IMR-90 (cell line): Measurements from ENCODE around the gene PRKAG3. TPM values are rescaled to one million over a fixed set of nuclear protein-coding genes. Genes with fewer than 3 reads are reported as not detected.

Experiments
- ATAC-seq: fragments of 200-7000 bp; cut with Tn5 transposase; 2 replicates; pipeline ENCODE4 v1.9.1; 2020; ENCODE audit warnings: low read depth, mild to moderate bottlenecking, moderate library complexity
- BruUV-seq: library from RNA; stranded (reverse); fragments of 400-500 nt; replicated peaks from 2 replicates; lab custom pipeline; 2021; lab: Mats Ljungman, UMichigan
- CTCF ChIA-PET: fragments of 300-600 bp; formaldehyde crosslinking; extraction: SDS; loops from one replicate; lab custom pipeline; 2021; ENCODE audit warnings: antibody characterized with exemption; lab: Yijun Ruan, JAX
- POLR2A ChIA-PET: fragments of 300-600 bp; sonication (Branson Sonifier 250); formaldehyde crosslinking; loops from one replicate; lab custom pipeline; 2022; ENCODE audit warnings: antibody characterized with exemption; ENCODE audit not compliant: unreplicated experiment; lab: Charles Lee
- DNase-seq: peaks from one replicate; pipeline ENCODE4 v3.0.0; 2013
- H2AFZ ChIP-seq: replicated peaks from 2 replicates; pipeline ENCODE3; 2013; ENCODE audit warnings: low read length, mild to moderate bottlenecking; ENCODE audit not compliant: poor library complexity
- H2AK5ac ChIP-seq: 2 replicates; pipeline ENCODE4 v1.6.1; 2013; ENCODE audit warnings: low read depth, low read length, inconsistent platforms
- H2AK9ac ChIP-seq: replicated peaks from 2 replicates; pipeline ENCODE3; 2013; ENCODE audit warnings: mild to moderate bottlenecking, low read depth, low read length, moderate library complexity; ENCODE audit not compliant: poor library complexity
- H2BK120ac ChIP-seq: 2 replicates; pipeline ENCODE4 v1.6.1; 2013; ENCODE audit warnings: low read depth, low read length, inconsistent platforms
- H2BK15ac ChIP-seq: 3 replicates; pipeline ENCODE4 v1.6.1; 2013; ENCODE audit warnings: low read depth, low read length, inconsistent platforms
- H2BK20ac ChIP-seq: 2 replicates; pipeline ENCODE4 v1.6.1; 2013; ENCODE audit warnings: low read depth, mild to moderate bottlenecking, inconsistent platforms, low read length, moderate library complexity
- H2BK5ac ChIP-seq: 2 replicates; pipeline ENCODE4 v1.6.1; 2013; ENCODE audit warnings: mild to moderate bottlenecking, low read depth, low read length, inconsistent platforms; ENCODE audit not compliant: poor library complexity, severe bottlenecking
- H3K14ac ChIP-seq: replicated peaks from 2 replicates; pipeline ENCODE4 v1.6.1; 2013; ENCODE audit warnings: low read depth, low read length, inconsistent platforms
- H3K18ac ChIP-seq: 2 replicates; pipeline ENCODE4 v1.6.1; 2013; ENCODE audit warnings: low read depth, low read length, control low read depth
- H3K23ac ChIP-seq: 2 replicates; pipeline ENCODE4 v1.6.1; 2013; ENCODE audit warnings: low read depth, low read length, inconsistent platforms
- H3K27ac ChIP-seq: 2 replicates; pipeline ENCODE4 v1.5.1; 2013; ENCODE audit warnings: mild to moderate bottlenecking, control low read depth, low read length; ENCODE audit not compliant: insufficient read depth
- H3K27me3 ChIP-seq: 2 replicates; pipeline ENCODE4 v1.6.1; 2013; ENCODE audit warnings: low read length; ENCODE audit not compliant: control insufficient read depth, insufficient read depth
- H3K36me3 ChIP-seq: 2 replicates; pipeline ENCODE4 v1.6.1; 2013; ENCODE audit warnings: low read length, mixed read lengths; ENCODE audit not compliant: control insufficient read depth, insufficient read depth
- H3K4ac ChIP-seq: 2 replicates; pipeline ENCODE4 v1.6.1; 2013; ENCODE audit warnings: low read depth, low read length, inconsistent platforms
- H3K4me1 ChIP-seq: 2 replicates; pipeline ENCODE4 v1.6.1; 2013; ENCODE audit warnings: low read length, mixed read lengths; ENCODE audit not compliant: control insufficient read depth, insufficient read depth
- H3K4me2 ChIP-seq: 2 replicates; pipeline ENCODE4 v1.6.1; 2013; ENCODE audit warnings: low read depth, mild to moderate bottlenecking, control low read depth, low read length, moderate library complexity
- H3K4me3 ChIP-seq: 2 replicates; pipeline ENCODE4 v1.5.1; 2013; ENCODE audit warnings: low read depth, mild to moderate bottlenecking, control low read depth, low read length, moderate library complexity; ENCODE audit not compliant: insufficient read depth
- H3K56ac ChIP-seq: 2 replicates; pipeline ENCODE4 v1.6.1; 2013; ENCODE audit warnings: low read length, inconsistent platforms; ENCODE audit not compliant: insufficient read depth; ENCODE audit errors: extremely low read depth
- H3K79me1 ChIP-seq, 2 experiments: 2 replicates each; pipeline ENCODE4 v1.6.1; 2013; ENCODE audit warnings: low read length in 2 of 2, inconsistent platforms in 1 of 2, low read depth in 1 of 2
- H3K9ac ChIP-seq: 2 replicates; pipeline ENCODE4 v1.6.1; 2013; ENCODE audit warnings: low read depth, low read length, control low read depth
- H3K9me1 ChIP-seq: 2 replicates; pipeline ENCODE4 v1.6.1; 2013; ENCODE audit warnings: low read length, inconsistent platforms; ENCODE audit not compliant: insufficient read depth
- H3K9me3 ChIP-seq: 2 replicates; pipeline ENCODE4 v1.6.1; 2013; ENCODE audit warnings: low read length; ENCODE audit not compliant: control insufficient read depth, insufficient read depth
- H4K20me1 ChIP-seq: 2 replicates; pipeline ENCODE4 v1.6.1; 2013; ENCODE audit warnings: low read length, inconsistent platforms; ENCODE audit not compliant: insufficient read depth
- H4K5ac ChIP-seq: 2 replicates; pipeline ENCODE4 v1.6.1; 2013; ENCODE audit warnings: mild to moderate bottlenecking, low read depth, low read length, control low read depth
- H4K8ac ChIP-seq, 2 experiments: 2 replicates each; pipeline ENCODE4 v1.6.1; 2013; ENCODE audit warnings: low read depth in 2 of 2, low read length in 2 of 2, control low read depth in 1 of 2, inconsistent platforms in 1 of 2
- H4K91ac ChIP-seq: 2 replicates; pipeline ENCODE4 v1.6.1; 2013; ENCODE audit warnings: low read depth, low read length, inconsistent platforms; ENCODE audit not compliant: insufficient read depth
- BHLHE40 ChIP-seq: fragments of 150-350 bp; IDR thresholded peaks from 2 replicates; pipeline ENCODE4 v1.6.1; 2016; ENCODE audit warnings: mild to moderate bottlenecking, low read depth, low read length
- CEBPB ChIP-seq: IDR thresholded peaks from 2 replicates; pipeline ENCODE4 v1.6.1; 2012; ENCODE audit warnings: low read depth, low read length, improper control_type of control experiment
- ELK1 ChIP-seq: fragments of 150-350 bp; IDR thresholded peaks from 2 replicates; pipeline ENCODE4 v1.6.1; 2016; ENCODE audit warnings: low read depth, mild to moderate bottlenecking, low read length, moderate library complexity, borderline replicate concordance
- MAFK ChIP-seq: IDR thresholded peaks from 2 replicates; pipeline ENCODE4 v1.6.1; 2012; ENCODE audit warnings: low read depth, low read length, improper control_type of control experiment
- MAZ ChIP-seq: IDR thresholded peaks from 2 replicates; pipeline ENCODE4 v1.6.1; 2012; ENCODE audit warnings: low read depth, mild to moderate bottlenecking, low read length, improper control_type of control experiment, moderate library complexity, borderline replicate concordance
- NFE2L2 ChIP-seq: fragments of 150-350 bp; IDR thresholded peaks from 2 replicates; pipeline ENCODE4 v1.6.1; 2016; ENCODE audit warnings: low read depth, mild to moderate bottlenecking, low read length
- POLR2A ChIP-seq: IDR thresholded peaks from 2 replicates; pipeline ENCODE4 v1.6.1; 2012; ENCODE audit warnings: mild to moderate bottlenecking, low read depth, low read length
- RAD21 ChIP-seq: IDR thresholded peaks from 2 replicates; pipeline ENCODE4 v1.6.1; 2012; ENCODE audit warnings: low read length, improper control_type of control experiment
- USF2 ChIP-seq: fragments of 150-350 bp; IDR thresholded peaks from 2 replicates; pipeline ENCODE4 v1.6.1; 2017; ENCODE audit warnings: mild to moderate bottlenecking, antibody characterized with exemption, low read length, low read depth
- WGBS, 2 experiments: methylation state at CpG; one replicate each; pipeline versions ENCODE4 v1.1.5 to v1.1.7; 2013; ENCODE audit warnings: missing lambda C conversion rate in 2 of 2; ENCODE audit not compliant: insufficient read length in 1 of 2; ENCODE audit errors: extremely low coverage in 2 of 2; 5-methylcytosine and 5-hydroxymethylcytosine counted together
- dilution Hi-C: fragments of 300-500 bp; cut with HindIII; formaldehyde crosslinking; loops from one replicate; pipeline ENCODE4 v1.14.3; 2018; ENCODE audit warnings: low sequenced_read_pairs; ENCODE audit not compliant: unreplicated experiment
- in situ Hi-C: fragments of 300-500 bp; cut with MboI; formaldehyde crosslinking; loops from 3 replicates; pipeline ENCODE4 v1.14.3; 2019; ENCODE audit warnings: low sequenced_read_pairs, inconsistent platforms, mixed read lengths
- intact Hi-C: fragments of 100-400 bp; cut with micrococcal nuclease; formaldehyde crosslinking; loops from 2 replicates; pipeline ENCODE4 v1.10.0; 2022
- polyA plus RNA-seq, 3 experiments: library from polyadenylated mRNA; depleted of rRNA; stranded (reverse); fragments of >200 nt; gene quantifications; 2 replicates each; pipeline ENCODE4 v1.2.3, GENCODE V29; 2012; ENCODE audit warnings: low replicate concordance in 1 of 3
- total RNA-seq: library from RNA; depleted of rRNA; stranded (reverse); fragments of >200 nt; gene quantifications from 2 replicates; pipeline ENCODE4 v1.2.3, GENCODE V29; 2012

The PRKAG3 gene
- total and polyA plus RNA-seq, 2 of the 4 experiments (the other 2 are of a cell fraction), result not detected

- Histone ChIP-seq H2BK15ac (no peak overlapping the region), H2AFZ (no peak overlapping the region), H2AK9ac (no peak overlapping the region), H3K27ac (no peak overlapping the region), H3K18ac (no peak overlapping the region), H3K14ac (no peak overlapping the region), H4K20me1 (no peaks in the 10 kb centered on the region), H4K8ac (no peak overlapping the region), H3K79me1 (no peaks in the 10 kb centered on the region), H3K9me1 (no peaks in the 10 kb centered on the region), H3K9me3 (peaks cover 2% of the 10 kb centered on the region; the same call in 1 of the 2 replicates), H2BK5ac (no peak overlapping the region), H4K5ac (no peak overlapping the region), H3K27me3 (peaks cover 83% of the 10 kb centered on the region), H3K4ac (no peak overlapping the region), H2AK5ac (no peak overlapping the region), H2BK20ac (no peak overlapping the region), H3K4me1 (peaks cover 5% of the 10 kb centered on the region; the same call in 1 of the 2 replicates), H2BK120ac (no peak overlapping the region), H4K91ac (no peak overlapping the region), H3K36me3 (no peaks in the 10 kb centered on the region), H3K23ac (no peak overlapping the region), H3K4me3 (no peak overlapping the region), H3K56ac (no peak overlapping the region), H3K4me2 (no peak overlapping the region), H3K9ac (no peak overlapping the region)
- ChIA-PET CTCF (no interaction called here), POLR2A (no interaction called here)
- no peak for TF ChIP-seq NFE2L2
- TF ChIP-seq MAFK, result no peak
- TF ChIP-seq ELK1, result no peak
- no peak for TF ChIP-seq RAD21
- no peak for TF ChIP-seq CEBPB
- no peak for TF ChIP-seq USF2
- no peak for TF ChIP-seq BHLHE40
- TF ChIP-seq MAZ, result no peak
- TF ChIP-seq POLR2A, result no peak
- intact Hi-C loops (no loop called here), dilution Hi-C loops (no loop called here), in situ Hi-C loops (no loop called here)
- no peak for DNase-seq
- WGBS, 2 experiments, result 60% methylated on average over 1 of the region's 3 CpGs; no CpG with 5 or more reads in 1 of the 2 experiments
- no TSS peak for BruUV-seq
- no peak for ATAC-seq
These were observed 31.5 kb upstream of the PRKAG3 start for GRCh38 chr2:218863021-218863520.
